ENCODE measurements around the gene ST3GAL6.

- TF ChIP-seq, protein P1, sequence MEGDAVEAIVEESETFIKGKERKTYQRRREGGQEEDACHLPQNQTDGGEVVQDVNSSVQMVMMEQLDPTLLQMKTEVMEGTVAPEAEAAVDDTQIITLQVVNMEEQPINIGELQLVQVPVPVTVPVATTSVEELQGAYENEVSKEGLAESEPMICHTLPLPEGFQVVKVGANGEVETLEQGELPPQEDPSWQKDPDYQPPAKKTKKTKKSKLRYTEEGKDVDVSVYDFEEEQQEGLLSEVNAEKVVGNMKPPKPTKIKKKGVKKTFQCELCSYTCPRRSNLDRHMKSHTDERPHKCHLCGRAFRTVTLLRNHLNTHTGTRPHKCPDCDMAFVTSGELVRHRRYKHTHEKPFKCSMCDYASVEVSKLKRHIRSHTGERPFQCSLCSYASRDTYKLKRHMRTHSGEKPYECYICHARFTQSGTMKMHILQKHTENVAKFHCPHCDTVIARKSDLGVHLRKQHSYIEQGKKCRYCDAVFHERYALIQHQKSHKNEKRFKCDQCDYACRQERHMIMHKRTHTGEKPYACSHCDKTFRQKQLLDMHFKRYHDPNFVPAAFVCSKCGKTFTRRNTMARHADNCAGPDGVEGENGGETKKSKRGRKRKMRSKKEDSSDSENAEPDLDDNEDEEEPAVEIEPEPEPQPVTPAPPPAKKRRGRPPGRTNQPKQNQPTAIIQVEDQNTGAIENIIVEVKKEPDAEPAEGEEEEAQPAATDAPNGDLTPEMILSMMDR (IDR thresholded peaks at IDR 0.05; ENCODE audit: poor library complexity): no peak
- no peak for TF ChIP-seq EZH2phosphoT487 (IDR thresholded peaks at IDR 0.05; ENCODE audit: low read depth, severe bottlenecking, unreplicated experiment)
These were observed 28.4 kb upstream of the ST3GAL6 start for GRCh38 chr3:98734735-98735134.
